Heart left ventricle (tissue), 16 donors: ENCODE measurements around the gene MAN2B2. TPM values are rescaled to one million over a fixed set of nuclear protein-coding genes. Genes with fewer than 3 reads are reported as not detected.

Experiments used
- ATAC-seq, 4 donors: fragments of 200-7000 bp; cut with Tn5 transposase; one replicate each; pipeline ENCODE4 v1.9.1; 2020 to 2022; ENCODE audit warnings: moderate library complexity in 4 of 4, mild to moderate bottlenecking in 3 of 4, moderate number of reproducible peaks in 1 of 4
- DNase-seq, 5 donors: peaks; one replicate each; pipeline ENCODE4 v3.0.0-alpha.2; 2020
- H3K27ac ChIP-seq, 12 donors: fragments of 200-600 bp; sonication (generic) in 4 of 12; one replicate each; pipeline versions ENCODE4 v1.5.0 to v1.8.0; 2016 to 2022; ENCODE audit warnings: mild to moderate bottlenecking in 2 of 12
- H3K27me3 ChIP-seq, 9 donors: fragments of 200-600 bp; sonication (generic) in 2 of 9; one replicate each; pipeline versions ENCODE4 v1.5.1 to v1.8.0; 2016 to 2022; ENCODE audit warnings: mild to moderate bottlenecking in 3 of 9
- H3K36me3 ChIP-seq, 9 donors: fragments of 200-600 bp; sonication (generic) in 2 of 9; one replicate each; pipeline versions ENCODE4 v1.5.0 to v1.8.0; 2018 to 2022; ENCODE audit warnings: mild to moderate bottlenecking in 2 of 9
- H3K4me1 ChIP-seq, 12 donors: fragments of 200-600 bp; sonication (generic) in 4 of 12; one replicate each; pipeline versions ENCODE4 v1.5.0 to v1.8.0; 2016 to 2022; ENCODE audit warnings: mild to moderate bottlenecking in 3 of 12
- H3K4me3 ChIP-seq, 12 donors: fragments of 200-600 bp; sonication (generic) in 4 of 12; one replicate each; pipeline versions ENCODE4 v1.5.0 to v1.8.0; 2017 to 2022; ENCODE audit warnings: mild to moderate bottlenecking in 9 of 12, moderate library complexity in 4 of 12
- H3K9me3 ChIP-seq, 12 donors: fragments of 200-600 bp; sonication (generic) in 4 of 12; one replicate each; pipeline versions ENCODE4 v1.5.0 to v1.8.0; 2016 to 2022; ENCODE audit warnings: mild to moderate bottlenecking in 1 of 12
- CTCF ChIP-seq, 12 donors: fragments of 200-600 bp; sonication (generic) in 4 of 12; IDR thresholded peaks; one replicate each; pipeline versions ENCODE4 v1.5.0 to v1.8.0; 2018 to 2022; ENCODE audit warnings: antibody characterized with exemption in 12 of 12, mild to moderate bottlenecking in 5 of 12
- POLR2A ChIP-seq, 2 donors: fragments of 450-650 bp; IDR thresholded peaks; one replicate each; pipeline ENCODE4 v1.6.1; 2017; ENCODE audit warnings: antibody characterized with exemption in 2 of 2, mild to moderate bottlenecking in 2 of 2, moderate library complexity in 2 of 2
- WGBS, 4 donors: extraction: QIAGEN DNeasy Blood & Tissue Kit in 2 of 4; methylation state at CpG; one replicate each; pipeline versions ENCODE4 v1.1.5 to v1.1.7; 2013 to 2018; 5-methylcytosine and 5-hydroxymethylcytosine counted together
- intact Hi-C, 10 donors: fragments of 100-400 bp; cut with DNase I; formaldehyde crosslinking; loops; one replicate each; pipeline versions ENCODE4 v1.11.1 to v1.14.2; 2022
- polyA plus RNA-seq, 2 donors: library from polyadenylated mRNA; stranded (reverse); fragments of 200-250 nt; gene quantifications; one replicate each; pipeline ENCODE4 v1.2.3, GENCODE V29; 2013
- total RNA-seq, 9 donors: library from RNA; depleted of rRNA in 2 of 9; stranded (reverse); fragments of >200 nt in 2 of 9; fragmentation: NEBNext Ultra II Directional in 3 of 9; extraction: Animal tissue kit (Norgen Biotek cat#: 25700) in 3 of 9; gene quantifications; one replicate each; pipeline versions ENCODE4 v1.1.0 to v1.2.4, GENCODE V29; 2016 to 2023
- donor health status: ischemic (EF 13 %, LVEDD 7.1; RV severe dilation, severe dysfunction).
- donor health status: healthy with polysubstance abuse.
- donor health status: DM: no; HTN: yes; CAD: no.
- donor health status: DM: no; HTN: no; CAD: no.
- donor health status: ischemic (EF 25% LVEDD 6.9; RV normal size, moderate dysfunction).
- donor health status: ischemic (EF 25% LVEDD 5.7; RV mildly dilated, moderate dysfunction).
- donor health status: healthy.
- donor health status: DM: yes; HTN: yes; CAD: no.
- donor health status: ischemic (EF 35%, LVEDD 5.7; RV mildly dilated, moderate dysfunction).
- donor health status: nonischemic (EF 11% LVEDD 7.7; RV severe dilation, severe dysfunction).
- donor health status: DM: yes; HTN: yes; CAD: no.
- donor health status: PGD.
- donor health status: ischemic (EF 29% LVEDD 5.4; RV normal size, mild dysfunction).
- donor health status: nonischemic (EF 23%, LVEDD 6.1; RV moderate dilation, normal function).

The MAN2B2 gene
- total and polyA plus RNA-seq, 11 donors, result 4.4 to 33.6 (median 19.8) TPM

- no peak for ATAC-seq
- Histone ChIP-seq H3K9me3 (peaks cover 0 to 6% (median 0%) of the 10 kb centered on the region in 12 donors), H3K4me1 (peaks cover 0 to 22% (median 13%) of the 10 kb centered on the region in 12 donors), H3K4me3 (peak overlapping the region; percentile 66 to 97 (median 86)), H3K27me3 (no peaks in the 10 kb centered on the region), H3K36me3 (peaks cover 0 to 31% (median 20%) of the 10 kb centered on the region in 9 donors), H3K27ac (peak overlapping the region in 10 of 12 donors; percentile 11 to 81 (median 72))
- intact Hi-C loops, result no loop called here
- TF ChIP-seq CTCF (IDR thresholded peaks at IDR 0.05), result no peak
- TF ChIP-seq POLR2A (IDR thresholded peaks at IDR 0.05), result no peak
- 65 to 76% (median 68%) methylated on average over 14 to 17 of the region's 17 CpGs for WGBS, 4 donors
- DNase-seq, result no peak
Measured at GRCh38 chr4:6575503-6576240, 683 bp downstream of the MAN2B2 start.

GRCh38 chr4:6576512-6576911 is 1.5 kb downstream of the MAN2B2 start:
- H3K27ac ChIP-seq, result no peak overlapping the region
- ATAC-seq (no peak), DNase-seq (no peak)
- intact Hi-C loops, result no loop called here
- no peaks in the 10 kb centered on the region for H3K27me3 ChIP-seq
- H3K4me1 ChIP-seq, result peaks cover 0 to 22% (median 13%) of the 10 kb centered on the region in 12 donors
- TF ChIP-seq POLR2A (IDR thresholded peaks at IDR 0.05), result no peak
- TF ChIP-seq CTCF (IDR thresholded peaks at IDR 0.05), result no peak
- peaks cover 0 to 2% (median 0%) of the 10 kb centered on the region in 12 donors for H3K9me3 ChIP-seq
- H3K4me3 ChIP-seq, result no peak overlapping the region
- H3K36me3 ChIP-seq, result peaks cover 0 to 39% (median 22%) of the 10 kb centered on the region in 9 donors
- WGBS, 4 donors, result 72 to 81% (median 78%) methylated on average over 10 to 16 of the region's 16 CpGs

GRCh38 chr4:6576932-6577331 is 1.9 kb downstream of the MAN2B2 start:
- Histone ChIP-seq H3K9me3 (peaks cover 0 to 3% (median 0%) of the 10 kb centered on the region in 12 donors), H3K27ac (no peak overlapping the region), H3K4me3 (no peak overlapping the region), H3K27me3 (no peaks in the 10 kb centered on the region), H3K36me3 (peaks cover 0 to 42% (median 25%) of the 10 kb centered on the region in 9 donors), H3K4me1 (peaks cover 0 to 22% (median 13%) of the 10 kb centered on the region in 12 donors)
- ATAC-seq, result no peak
- 90 to 95% (median 93%) methylated on average over 7 to 9 of the region's 9 CpGs for WGBS, 4 donors
- intact Hi-C loops, result no loop called here
- TF ChIP-seq POLR2A (IDR thresholded peaks at IDR 0.05), result no peak
- no peak for TF ChIP-seq CTCF (IDR thresholded peaks at IDR 0.05)
- DNase-seq, result peak in 1 of 5 donors; percentile 55

- Histone ChIP-seq H3K27ac (no peak overlapping the region), H3K36me3 (peaks cover 0 to 42% (median 27%) of the 10 kb centered on the region in 9 donors), H3K4me3 (no peak overlapping the region), H3K9me3 (peaks cover 0 to 8% (median 0%) of the 10 kb centered on the region in 12 donors), H3K27me3 (no peaks in the 10 kb centered on the region), H3K4me1 (peaks cover 0 to 22% (median 13%) of the 10 kb centered on the region in 12 donors)
- peak in 1 of 5 donors; percentile 22 for DNase-seq
- intact Hi-C loops, result no loop called here
- TF ChIP-seq POLR2A (IDR thresholded peaks at IDR 0.05) (no peak), CTCF (IDR thresholded peaks at IDR 0.05) (no peak)
- WGBS, 4 donors, result 93 to 99% (median 95%) methylated on average over 9 to 10 of the region's 10 CpGs
- ATAC-seq, result no peak
Measured at GRCh38 chr4:6577409-6577808, 2.4 kb downstream of the MAN2B2 start.
